GM23338 (cell line): ENCODE measurements around the gene WBP11.

Source experiments
- CREB1 ChIP-seq: fragments of 250-450 bp; sonication (Bioruptor Pico); IDR thresholded peaks from 2 replicates; pipeline ENCODE4 v1.5.0; 2020; ENCODE audit warnings: low read depth, mild to moderate bottlenecking, moderate library complexity
- EZH2 ChIP-seq: fragments of 200-600 bp; sonication (generic); IDR thresholded peaks from one replicate; pipeline ENCODE4 v1.8.0; 2017; ENCODE audit warnings: antibody characterized with exemption, mild to moderate bottlenecking, low read depth; ENCODE audit not compliant: unreplicated experiment
- EZH2phosphoT487 ChIP-seq: fragments of 200-600 bp; sonication (generic); IDR thresholded peaks from one replicate; pipeline ENCODE4 v1.8.1; 2018; ENCODE audit warnings: antibody characterized with exemption; ENCODE audit not compliant: unreplicated experiment
- JUNB ChIP-seq: IDR thresholded peaks from one replicate; pipeline ENCODE4 v1.6.1; 2016; ENCODE audit warnings: antibody characterized with exemption; ENCODE audit not compliant: unreplicated experiment
- NANOG ChIP-seq: IDR thresholded peaks from 2 replicates; pipeline ENCODE4 v1.6.1; 2016; ENCODE audit warnings: antibody characterized with exemption, borderline replicate concordance
- POLR2AphosphoS5 ChIP-seq: IDR thresholded peaks from 2 replicates; pipeline ENCODE4 v1.6.1; 2016; ENCODE audit warnings: antibody characterized with exemption, low read depth
- STAT1 ChIP-seq: IDR thresholded peaks from one replicate; pipeline ENCODE4 v1.6.1; 2016; ENCODE audit warnings: antibody characterized with exemption; ENCODE audit not compliant: unreplicated experiment
- ZNF114 ChIP-seq: fragments of 250-450 bp; sonication (Bioruptor Pico); IDR thresholded peaks from 2 replicates; pipeline ENCODE4 v1.5.0; 2020; ENCODE audit warnings: mild to moderate bottlenecking, moderate library complexity
- ZNF331 ChIP-seq: fragments of 250-450 bp; sonication (Bioruptor Pico); IDR thresholded peaks from 2 replicates; pipeline ENCODE4 v1.5.0; 2020; ENCODE audit warnings: low read depth, mild to moderate bottlenecking, moderate library complexity
- TF ChIP-seq, protein P1 (sequence below), 2 experiments: fragments of 200-600 bp in 1 of 2; sonication (generic) in 1 of 2; conservative IDR thresholded peaks; 2 replicates each; pipeline versions ENCODE4 v1.5.1 to v1.6.1; 2016 to 2017; ENCODE audit warnings: antibody characterized with exemption in 2 of 2, low read depth in 2 of 2, mild to moderate bottlenecking in 2 of 2, moderate library complexity in 1 of 2
- TF ChIP-seq, protein P2 (sequence below): IDR thresholded peaks from one replicate; pipeline ENCODE4 v1.6.1; 2018; ENCODE audit warnings: antibody characterized with exemption; ENCODE audit not compliant: unreplicated experiment
- TF ChIP-seq, protein P3 (sequence below): IDR thresholded peaks from 2 replicates; pipeline ENCODE4 v1.6.1; 2016; ENCODE audit warnings: antibody characterized with exemption

DNA sequence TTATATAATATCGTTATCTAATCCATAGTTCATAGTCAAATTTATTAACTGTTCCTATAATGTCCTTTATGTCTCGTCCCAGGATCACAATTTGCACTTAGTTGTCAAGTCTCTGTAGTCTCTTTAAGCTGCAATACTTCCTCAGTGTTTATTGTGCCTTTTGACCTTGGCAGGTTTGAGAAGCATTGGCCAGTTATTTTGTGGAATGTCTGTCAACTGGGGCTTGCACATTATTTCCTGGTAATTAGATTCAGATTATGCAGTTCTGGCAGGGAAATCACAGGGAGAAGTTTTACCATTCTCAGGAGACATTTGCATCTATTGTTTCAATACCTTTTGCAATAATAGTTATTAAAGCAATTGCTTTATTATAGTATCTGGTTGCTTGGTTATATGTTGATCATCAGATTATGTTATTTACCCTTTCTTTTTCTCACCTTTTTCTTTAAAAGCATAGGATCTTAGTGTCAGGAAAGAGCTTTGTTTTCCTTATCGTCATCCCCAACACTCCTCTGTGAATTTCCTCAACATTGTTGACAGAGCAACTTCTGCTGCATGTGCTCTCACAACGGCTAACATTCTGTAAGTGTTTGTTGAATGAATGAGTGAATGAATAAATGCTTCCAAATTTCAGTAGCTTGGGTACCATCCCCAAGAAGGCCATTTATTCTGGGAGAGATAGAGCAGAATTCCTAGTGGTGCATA, 43.8 kb upstream of the WBP11 start:
- TF ChIP-seq EZH2phosphoT487 (no peak), EZH2 (no peak), POLR2AphosphoS5 (no peak), CREB1 (CRISPR knock-in tag) (no peak), JUNB (no peak), ZNF331 (no peak), ZNF114 (CRISPR knock-in tag) (no peak), NANOG (no peak), STAT1 (no peak)
- TF ChIP-seq, protein P1, sequence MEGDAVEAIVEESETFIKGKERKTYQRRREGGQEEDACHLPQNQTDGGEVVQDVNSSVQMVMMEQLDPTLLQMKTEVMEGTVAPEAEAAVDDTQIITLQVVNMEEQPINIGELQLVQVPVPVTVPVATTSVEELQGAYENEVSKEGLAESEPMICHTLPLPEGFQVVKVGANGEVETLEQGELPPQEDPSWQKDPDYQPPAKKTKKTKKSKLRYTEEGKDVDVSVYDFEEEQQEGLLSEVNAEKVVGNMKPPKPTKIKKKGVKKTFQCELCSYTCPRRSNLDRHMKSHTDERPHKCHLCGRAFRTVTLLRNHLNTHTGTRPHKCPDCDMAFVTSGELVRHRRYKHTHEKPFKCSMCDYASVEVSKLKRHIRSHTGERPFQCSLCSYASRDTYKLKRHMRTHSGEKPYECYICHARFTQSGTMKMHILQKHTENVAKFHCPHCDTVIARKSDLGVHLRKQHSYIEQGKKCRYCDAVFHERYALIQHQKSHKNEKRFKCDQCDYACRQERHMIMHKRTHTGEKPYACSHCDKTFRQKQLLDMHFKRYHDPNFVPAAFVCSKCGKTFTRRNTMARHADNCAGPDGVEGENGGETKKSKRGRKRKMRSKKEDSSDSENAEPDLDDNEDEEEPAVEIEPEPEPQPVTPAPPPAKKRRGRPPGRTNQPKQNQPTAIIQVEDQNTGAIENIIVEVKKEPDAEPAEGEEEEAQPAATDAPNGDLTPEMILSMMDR (conservative IDR thresholded peaks at IDR 0.05; ENCODE audit: low read depth in 2 of 2): no peak
- TF ChIP-seq, protein P2, sequence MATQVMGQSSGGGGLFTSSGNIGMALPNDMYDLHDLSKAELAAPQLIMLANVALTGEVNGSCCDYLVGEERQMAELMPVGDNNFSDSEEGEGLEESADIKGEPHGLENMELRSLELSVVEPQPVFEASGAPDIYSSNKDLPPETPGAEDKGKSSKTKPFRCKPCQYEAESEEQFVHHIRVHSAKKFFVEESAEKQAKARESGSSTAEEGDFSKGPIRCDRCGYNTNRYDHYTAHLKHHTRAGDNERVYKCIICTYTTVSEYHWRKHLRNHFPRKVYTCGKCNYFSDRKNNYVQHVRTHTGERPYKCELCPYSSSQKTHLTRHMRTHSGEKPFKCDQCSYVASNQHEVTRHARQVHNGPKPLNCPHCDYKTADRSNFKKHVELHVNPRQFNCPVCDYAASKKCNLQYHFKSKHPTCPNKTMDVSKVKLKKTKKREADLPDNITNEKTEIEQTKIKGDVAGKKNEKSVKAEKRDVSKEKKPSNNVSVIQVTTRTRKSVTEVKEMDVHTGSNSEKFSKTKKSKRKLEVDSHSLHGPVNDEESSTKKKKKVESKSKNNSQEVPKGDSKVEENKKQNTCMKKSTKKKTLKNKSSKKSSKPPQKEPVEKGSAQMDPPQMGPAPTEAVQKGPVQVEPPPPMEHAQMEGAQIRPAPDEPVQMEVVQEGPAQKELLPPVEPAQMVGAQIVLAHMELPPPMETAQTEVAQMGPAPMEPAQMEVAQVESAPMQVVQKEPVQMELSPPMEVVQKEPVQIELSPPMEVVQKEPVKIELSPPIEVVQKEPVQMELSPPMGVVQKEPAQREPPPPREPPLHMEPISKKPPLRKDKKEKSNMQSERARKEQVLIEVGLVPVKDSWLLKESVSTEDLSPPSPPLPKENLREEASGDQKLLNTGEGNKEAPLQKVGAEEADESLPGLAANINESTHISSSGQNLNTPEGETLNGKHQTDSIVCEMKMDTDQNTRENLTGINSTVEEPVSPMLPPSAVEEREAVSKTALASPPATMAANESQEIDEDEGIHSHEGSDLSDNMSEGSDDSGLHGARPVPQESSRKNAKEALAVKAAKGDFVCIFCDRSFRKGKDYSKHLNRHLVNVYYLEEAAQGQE: no peak
- TF ChIP-seq, protein P3, sequence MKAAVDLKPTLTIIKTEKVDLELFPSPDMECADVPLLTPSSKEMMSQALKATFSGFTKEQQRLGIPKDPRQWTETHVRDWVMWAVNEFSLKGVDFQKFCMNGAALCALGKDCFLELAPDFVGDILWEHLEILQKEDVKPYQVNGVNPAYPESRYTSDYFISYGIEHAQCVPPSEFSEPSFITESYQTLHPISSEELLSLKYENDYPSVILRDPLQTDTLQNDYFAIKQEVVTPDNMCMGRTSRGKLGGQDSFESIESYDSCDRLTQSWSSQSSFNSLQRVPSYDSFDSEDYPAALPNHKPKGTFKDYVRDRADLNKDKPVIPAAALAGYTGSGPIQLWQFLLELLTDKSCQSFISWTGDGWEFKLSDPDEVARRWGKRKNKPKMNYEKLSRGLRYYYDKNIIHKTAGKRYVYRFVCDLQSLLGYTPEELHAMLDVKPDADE: no peak
